Motor neuron (in vitro differentiated cells): ENCODE measurements around the gene LMNB1. TPM values are rescaled to one million over a fixed set of nuclear protein-coding genes. Genes with fewer than 3 reads are reported as not detected.
"Not testable (repeated sequence)": the region's sequence is repeated elsewhere in the genome, so short reads cannot be mapped to it uniquely, and the experiment has no call there.

Source experiments
- ATAC-seq, 8 experiments: fragments of 200-7000 bp; cut with Tn5 transposase; replicated peaks in 6 of 8; 2 replicates each; pipeline ENCODE4 v1.8.0; 2021; ENCODE audit warnings: mild to moderate bottlenecking in 8 of 8, moderate library complexity in 8 of 8
- H3K27ac ChIP-seq, 2 donors: fragments of 250-450 bp; sonication (Bioruptor Pico); 2 replicates each; pipeline ENCODE4 v1.9.0; 2021; ENCODE audit warnings: antibody characterized with exemption in 2 of 2, mild to moderate bottlenecking in 2 of 2, moderate library complexity in 1 of 2
- H3K4me1 ChIP-seq, 2 donors: fragments of 250-450 bp; sonication (Bioruptor Pico); replicated peaks in 1 of 2; 2 replicates each; pipeline ENCODE4 v1.6.1; 2021; ENCODE audit warnings: antibody characterized with exemption in 2 of 2, mild to moderate bottlenecking in 2 of 2, moderate library complexity in 1 of 2
- H3K4me3 ChIP-seq, 5 donors: fragments of 250-450 bp; sonication (Bioruptor Pico); 2 replicates each; pipeline ENCODE4 v1.9.0; 2021; ENCODE audit warnings: antibody characterized with exemption in 5 of 5, mild to moderate bottlenecking in 5 of 5, moderate library complexity in 4 of 5
- WGBS, 10 experiments: fragments of 450-650 bp; shearing (Covaris generic); methylation state at CpG; one replicate each; pipeline ENCODE4 v1.0.0; 2022; 5-methylcytosine and 5-hydroxymethylcytosine counted together
- in situ Hi-C, 9 experiments: fragments of 400-800 bp; cut with MboI; loops; one replicate each; pipeline ENCODE4 v1.15.0; 2021; ENCODE audit warnings: low sequenced_read_pairs in 9 of 9, low pct_unique_long_range_greater_than_20kb in 2 of 9; ENCODE audit not compliant: unreplicated experiment in 9 of 9
- total RNA-seq, 8 experiments: library from RNA; unstranded; fragments of 300-600 nt; gene quantifications; 2 replicates each; pipeline versions ENCODE4 v1.2.3 to v1.2.4, GENCODE V29; 2022

The LMNB1 gene
- total RNA-seq, 8 experiments from 2014 or later, result 1.2 to 240 (median 46.8) TPM

DNA sequence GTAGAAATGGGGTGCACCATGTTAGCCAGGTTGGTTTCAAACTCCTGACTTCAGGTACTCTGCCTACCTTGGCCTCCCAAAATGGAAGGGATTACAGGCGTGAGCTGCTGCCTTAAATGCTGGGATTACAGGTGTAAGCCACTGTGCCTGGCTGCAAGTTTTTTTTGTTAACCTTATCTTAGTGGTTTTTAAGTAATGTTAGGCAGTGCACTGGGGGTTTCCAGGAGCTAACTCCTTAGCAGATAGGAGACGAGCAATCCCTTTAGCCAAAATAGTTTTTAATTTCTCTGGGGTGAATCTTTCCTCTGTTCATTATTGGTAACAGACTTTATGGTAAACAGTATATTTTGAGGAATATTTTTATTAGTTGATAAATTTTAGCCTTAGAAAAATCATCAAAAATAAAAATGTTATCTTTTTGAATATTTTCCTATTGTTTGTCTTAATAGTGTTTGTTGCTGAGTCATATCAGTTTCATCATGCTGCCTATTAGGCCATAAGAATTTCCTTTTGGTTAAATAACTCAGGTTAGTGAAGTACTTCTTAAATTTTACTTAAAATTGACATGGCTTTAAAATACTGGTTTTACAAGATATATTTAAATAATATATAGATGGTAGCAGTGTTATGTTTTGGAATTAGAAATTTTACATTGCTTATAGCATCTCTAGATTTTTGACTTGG lies 37.9 kb downstream of the LMNB1 start:
- H3K4me1 ChIP-seq, result no peaks in the 10 kb centered on the region
- no peak overlapping the region for H3K4me3 ChIP-seq
- ATAC-seq, result no peak
- H3K27ac ChIP-seq, result no peak overlapping the region
- 94 to 100% (median 100%) methylated on average over 1 to 2 of the region's 2 CpGs; no CpG with 5 or more reads in 3 of the 10 experiments for WGBS, 10 experiments
- in situ Hi-C loops, result no loop called here

DNA sequence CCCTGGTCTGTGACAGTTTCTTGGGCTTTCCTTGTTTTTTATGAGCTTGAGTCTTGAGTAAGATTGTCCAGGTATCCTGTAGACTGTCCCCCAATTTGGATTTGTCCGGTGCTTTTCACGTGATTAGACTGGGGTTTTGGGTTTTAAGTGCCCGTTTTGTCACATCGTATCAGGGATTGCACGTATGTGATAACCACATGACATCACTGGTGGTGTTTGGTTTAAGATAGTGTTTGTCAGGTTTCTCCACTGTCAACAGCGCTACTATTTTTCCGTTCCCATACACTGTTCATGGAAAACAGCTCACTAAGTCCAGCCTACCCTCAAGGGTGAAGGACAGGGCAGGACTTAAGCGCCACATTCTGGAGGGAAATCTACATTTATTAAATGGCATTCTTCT lies 39.7 kb downstream of the LMNB1 start:
- Histone ChIP-seq H3K27ac (no peak overlapping the region), H3K4me1 (no peaks in the 10 kb centered on the region), H3K4me3 (no peak overlapping the region)
- ATAC-seq, result no peak
- 82 to 100% (median 97%) methylated on average over 1 to 7 of the region's 8 CpGs for WGBS, 10 experiments
- in situ Hi-C loops, result no loop called here

DNA sequence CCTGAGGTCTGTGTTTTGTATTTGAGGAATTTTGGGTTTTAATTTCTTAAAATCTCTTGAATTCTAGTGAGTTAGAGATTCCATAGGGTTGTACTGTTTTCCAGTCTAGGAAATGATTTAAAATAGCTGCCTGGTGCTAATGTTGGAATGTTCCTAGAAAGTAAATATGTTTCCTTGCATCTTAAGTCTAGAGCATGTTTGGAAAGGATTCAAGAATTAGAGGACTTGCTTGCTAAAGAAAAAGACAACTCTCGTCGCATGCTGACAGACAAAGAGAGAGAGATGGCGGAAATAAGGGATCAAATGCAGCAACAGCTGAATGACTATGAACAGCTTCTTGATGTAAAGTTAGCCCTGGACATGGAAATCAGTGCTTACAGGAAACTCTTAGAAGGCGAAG lies 41.8 kb downstream of the LMNB1 start:
- Histone ChIP-seq H3K27ac (no peak overlapping the region), H3K4me3 (no peak overlapping the region), H3K4me1 (no peaks in the 10 kb centered on the region)
- in situ Hi-C loops, result no loop called here
- no peak for ATAC-seq
- 86 to 100% (median 93%) methylated on average over 4 of the region's 4 CpGs; no CpG with 5 or more reads in 1 of the 10 experiments for WGBS, 10 experiments

DNA sequence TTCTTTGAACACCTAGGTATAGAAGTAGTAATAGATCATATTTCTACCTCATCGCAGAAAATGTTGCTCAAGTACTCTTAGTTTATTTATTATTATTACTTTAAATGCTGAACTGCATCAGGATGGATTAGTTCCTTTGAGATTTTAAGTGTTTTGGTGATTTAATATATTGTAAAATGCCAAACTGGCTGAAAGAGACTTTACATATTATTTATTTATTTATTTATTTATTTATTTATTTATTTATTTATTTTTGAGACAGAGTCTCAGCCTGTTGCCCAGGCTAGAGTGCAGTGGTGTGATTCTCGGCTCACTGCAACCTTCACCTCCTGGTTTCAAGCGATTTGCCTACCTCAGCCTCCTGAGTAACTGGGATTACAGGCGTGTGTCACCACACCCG lies 42.3 kb downstream of the LMNB1 start:
- in situ Hi-C loops, result no loop called here
- H3K27ac ChIP-seq, result no peak overlapping the region
- ATAC-seq, result no peak
- H3K4me3 ChIP-seq, result no peak overlapping the region
- 86 to 100% (median 98%) methylated on average over 1 to 4 of the region's 5 CpGs for WGBS, 10 experiments
- no peaks in the 10 kb centered on the region for H3K4me1 ChIP-seq

DNA sequence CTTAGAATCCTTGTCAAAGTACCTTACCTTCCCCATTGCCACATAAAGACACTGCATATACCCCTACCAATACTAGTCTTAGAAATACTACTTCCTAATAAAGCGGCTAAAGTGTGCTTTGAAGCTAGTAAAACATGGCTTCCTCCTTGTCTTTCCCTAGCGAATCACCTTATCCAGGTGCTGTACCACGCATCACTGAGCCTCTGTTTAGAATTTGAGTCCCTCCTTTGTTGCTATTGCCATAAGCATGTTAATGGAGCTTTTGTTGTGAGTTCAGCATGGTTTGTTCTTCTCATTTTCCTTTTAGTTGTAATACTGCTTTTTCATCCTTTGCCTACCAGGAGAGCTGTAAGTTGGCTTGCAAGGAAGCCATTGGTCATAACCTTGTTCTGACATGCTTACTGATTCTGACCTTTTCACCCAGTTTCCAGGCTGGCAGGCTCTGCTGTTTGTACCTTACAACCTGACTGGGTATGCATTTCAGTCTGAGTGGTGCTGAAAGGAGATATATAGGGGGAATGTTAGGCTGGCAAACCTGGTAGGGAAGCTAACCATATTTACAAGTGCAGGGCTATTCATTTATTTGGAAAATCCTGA lies 49.8 kb downstream of the LMNB1 start:
- peaks cover 0 to 4% of the 10 kb centered on the region in 2 donors for H3K4me1 ChIP-seq
- 40 to 92% (median 73%) methylated on average over 1 to 3 of the region's 3 CpGs; no CpG with 5 or more reads in 2 of the 10 experiments for WGBS, 10 experiments
- in situ Hi-C loops, result no loop called here
- no peak overlapping the region for H3K4me3 ChIP-seq
- ATAC-seq, result no peak
- H3K27ac ChIP-seq, result no peak overlapping the region

DNA sequence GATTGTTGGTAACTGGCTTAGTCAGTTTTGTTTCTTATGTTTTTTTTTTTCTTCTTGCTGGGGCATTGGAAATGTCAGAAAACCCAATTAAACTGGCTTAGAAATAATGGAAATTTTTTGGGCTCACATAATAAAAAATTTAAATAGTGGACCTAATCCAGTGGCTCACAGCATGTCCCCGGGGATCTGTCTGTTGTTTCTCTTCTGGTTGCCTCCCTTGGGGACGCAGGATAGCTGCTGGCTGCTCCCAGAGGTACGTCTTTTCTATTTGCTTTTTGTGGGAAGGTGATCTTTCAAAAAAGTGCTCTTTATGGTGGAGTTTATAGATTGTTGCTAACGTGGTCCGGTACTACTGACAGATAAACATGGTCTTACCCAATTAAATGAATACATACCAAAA lies 52.2 kb downstream of the LMNB1 start:
- H3K4me1 ChIP-seq, result peaks cover 0 to 4% of the 10 kb centered on the region in 2 donors
- WGBS, 10 experiments, result 75 to 100% (median 91%) methylated on average over 1 to 5 of the region's 5 CpGs; no CpG with 5 or more reads in 1 of the 10 experiments
- no peak overlapping the region for H3K4me3 ChIP-seq
- in situ Hi-C loops, result no loop called here
- ATAC-seq, result no peak
- H3K27ac ChIP-seq, result no peak overlapping the region

DNA sequence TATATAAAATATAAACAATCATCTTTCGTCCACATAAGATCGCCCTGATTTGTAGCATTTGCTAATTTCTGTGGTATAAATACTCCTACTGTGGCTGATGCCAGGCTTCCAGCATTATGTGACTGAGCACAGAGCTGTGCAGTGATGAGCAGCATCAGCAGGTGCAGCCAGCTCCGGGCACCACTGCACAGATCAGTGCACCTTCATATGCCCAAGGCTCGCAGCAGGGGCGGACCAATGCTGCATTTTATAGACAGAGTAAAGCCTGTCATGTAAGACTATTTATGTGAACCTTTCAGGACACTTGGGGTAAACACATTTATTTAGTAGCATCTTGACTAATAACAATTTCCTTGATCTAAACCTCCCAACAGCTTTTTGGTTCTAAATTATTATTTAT lies 53.1 kb downstream of the LMNB1 start:
- in situ Hi-C loops, result no loop called here
- WGBS, 10 experiments, result 73 to 100% (median 90%) methylated on average over 2 to 4 of the region's 5 CpGs; no CpG with 5 or more reads in 3 of the 10 experiments
- no peak for ATAC-seq
- peaks cover 0 to 4% of the 10 kb centered on the region in 2 donors for H3K4me1 ChIP-seq
- no peak overlapping the region for H3K27ac ChIP-seq
- no peak overlapping the region for H3K4me3 ChIP-seq

- H3K4me3 ChIP-seq, result no peak overlapping the region
- WGBS, 10 experiments, result 80 to 100% (median 100%) methylated on average over 1 of the region's 1 CpG; no CpG with 5 or more reads in 2 of the 10 experiments
- peaks cover 0 to 4% of the 10 kb centered on the region in 2 donors for H3K4me1 ChIP-seq
- no peak for ATAC-seq
- in situ Hi-C loops, result no loop called here
- H3K27ac ChIP-seq, result no peak overlapping the region
These were observed 54.2 kb downstream of the LMNB1 start for GRCh38 chr5:126831156-126831555.

- no peak overlapping the region for H3K4me3 ChIP-seq
- 88 to 100% (median 90%) methylated on average over 1 to 2 of the region's 2 CpGs; no CpG with 5 or more reads in 3 of the 10 experiments for WGBS, 10 experiments
- H3K4me1 ChIP-seq, result no peaks in the 10 kb centered on the region
- in situ Hi-C loops, result no loop called here
- no peak overlapping the region for H3K27ac ChIP-seq
- no peak for ATAC-seq
These were observed 59.8 kb downstream of the LMNB1 start for GRCh38 chr5:126836778-126837177.

DNA sequence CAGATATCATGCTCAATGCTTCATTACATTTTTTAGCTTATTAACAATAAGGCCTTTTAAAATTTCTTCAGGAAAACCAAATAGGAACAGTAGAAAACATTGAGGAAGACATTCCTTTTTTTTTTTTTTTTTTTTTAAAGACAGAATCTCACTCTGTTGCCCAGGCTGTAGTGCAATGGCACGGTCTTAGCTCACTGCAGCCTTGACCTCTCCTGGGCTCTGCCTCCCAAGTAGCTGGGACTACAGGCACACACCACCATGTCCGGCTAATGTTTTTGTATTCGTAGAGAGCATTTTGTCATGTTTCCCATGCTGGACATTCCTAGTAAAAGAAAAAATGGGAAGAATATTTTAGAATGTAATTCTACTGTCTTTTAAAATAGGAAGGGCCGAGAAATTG lies 60.3 kb downstream of the LMNB1 start:
- no peak for ATAC-seq
- in situ Hi-C loops, result no loop called here
- 90 to 100% (median 97%) methylated on average over 1 to 4 of the region's 4 CpGs for WGBS, 10 experiments
- Histone ChIP-seq H3K4me1 (no peaks in the 10 kb centered on the region), H3K4me3 (no peak overlapping the region), H3K27ac (no peak overlapping the region)

GRCh38 chr5:126837906-126838539 lies 61.1 kb downstream of the LMNB1 start:
- in situ Hi-C loops, result no loop called here
- ATAC-seq, result peak in 2 of 8 experiments; percentile 33 to 44
- no peak overlapping the region for H3K27ac ChIP-seq

GRCh38 chr5:126839407-126839806 lies 62.5 kb downstream of the LMNB1 start:
- ATAC-seq, H3K4me1 ChIP-seq, in situ Hi-C loops, H3K27ac ChIP-seq, H3K4me3 ChIP-seq: not testable (repeated sequence)
- 79 to 100% (median 97%) methylated on average over 1 to 4 of the region's 7 CpGs; no CpG with 5 or more reads in 4 of the 10 experiments for WGBS, 10 experiments

More at GRCh38 chr5:126837906-126838539, 61.1 kb downstream of the LMNB1 start:
- Histone ChIP-seq H3K4me3 (no peak overlapping the region), H3K4me1 (no peaks in the 10 kb centered on the region)
- WGBS, 10 experiments, result 67 to 100% (median 89%) methylated on average over 3 to 7 of the region's 7 CpGs

DNA sequence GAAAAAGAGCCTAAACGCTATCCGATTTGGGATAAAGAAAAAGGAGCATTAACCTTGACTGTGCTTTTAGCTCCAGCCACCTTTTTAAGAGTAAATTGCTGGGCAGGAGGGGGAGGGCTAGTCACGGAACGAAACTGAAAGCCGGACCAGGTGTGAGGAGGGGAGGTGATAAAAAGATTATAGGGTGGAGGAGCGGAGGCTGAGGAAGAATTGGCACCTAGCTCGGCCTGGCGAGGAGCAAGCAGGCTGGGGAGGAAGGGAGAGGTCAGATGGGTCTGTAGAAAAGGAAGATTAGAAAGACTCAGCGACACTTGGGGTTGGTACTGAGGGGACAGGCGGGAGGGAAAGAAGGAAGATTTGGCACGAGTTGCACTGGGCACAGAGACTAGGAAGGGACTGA lies 66.4 kb downstream of the LMNB1 start:
- H3K27ac ChIP-seq, H3K4me3 ChIP-seq, in situ Hi-C loops, ATAC-seq: not testable (repeated sequence)
- 60 to 80% methylated on average over 1 to 2 of the region's 11 CpGs; no CpG with 5 or more reads in 8 of the 10 experiments for WGBS, 10 experiments
- H3K4me1 ChIP-seq, result peaks cover 25 to 29% of the 10 kb centered on the region in 2 donors
